Measurements from ENCODE around the gene PPARG.

DNA sequence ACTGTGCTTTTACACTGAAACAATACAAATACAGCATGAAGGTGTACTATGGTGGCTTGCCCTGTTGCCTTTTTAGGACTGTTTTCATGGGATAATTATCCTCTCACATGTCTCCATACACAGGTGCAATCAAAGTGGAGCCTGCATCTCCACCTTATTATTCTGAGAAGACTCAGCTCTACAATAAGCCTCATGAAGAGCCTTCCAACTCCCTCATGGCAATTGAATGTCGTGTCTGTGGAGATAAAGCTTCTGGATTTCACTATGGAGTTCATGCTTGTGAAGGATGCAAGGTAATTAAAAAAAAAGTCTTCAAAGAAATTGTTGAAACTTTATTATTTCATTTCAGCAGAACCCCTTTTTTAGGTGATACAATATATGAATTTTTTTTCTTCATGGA lies 92.3 kb downstream of the PPARG start:
- TF ChIP-seq, protein P1, sequence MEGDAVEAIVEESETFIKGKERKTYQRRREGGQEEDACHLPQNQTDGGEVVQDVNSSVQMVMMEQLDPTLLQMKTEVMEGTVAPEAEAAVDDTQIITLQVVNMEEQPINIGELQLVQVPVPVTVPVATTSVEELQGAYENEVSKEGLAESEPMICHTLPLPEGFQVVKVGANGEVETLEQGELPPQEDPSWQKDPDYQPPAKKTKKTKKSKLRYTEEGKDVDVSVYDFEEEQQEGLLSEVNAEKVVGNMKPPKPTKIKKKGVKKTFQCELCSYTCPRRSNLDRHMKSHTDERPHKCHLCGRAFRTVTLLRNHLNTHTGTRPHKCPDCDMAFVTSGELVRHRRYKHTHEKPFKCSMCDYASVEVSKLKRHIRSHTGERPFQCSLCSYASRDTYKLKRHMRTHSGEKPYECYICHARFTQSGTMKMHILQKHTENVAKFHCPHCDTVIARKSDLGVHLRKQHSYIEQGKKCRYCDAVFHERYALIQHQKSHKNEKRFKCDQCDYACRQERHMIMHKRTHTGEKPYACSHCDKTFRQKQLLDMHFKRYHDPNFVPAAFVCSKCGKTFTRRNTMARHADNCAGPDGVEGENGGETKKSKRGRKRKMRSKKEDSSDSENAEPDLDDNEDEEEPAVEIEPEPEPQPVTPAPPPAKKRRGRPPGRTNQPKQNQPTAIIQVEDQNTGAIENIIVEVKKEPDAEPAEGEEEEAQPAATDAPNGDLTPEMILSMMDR (IDR thresholded peaks at IDR 0.05; ENCODE audit: low read depth, low read length, poor library complexity, severe bottlenecking) = no peak
- no peak for TF ChIP-seq EZH2phosphoT487 (IDR thresholded peaks at IDR 0.05; ENCODE audit: borderline replicate concordance, low read length)

Measured in DOHH2 (cell line).